GM12801 (cell line): ENCODE measurements around the gene PRPS1L1.

Experiments
- TF ChIP-seq, protein P1 (sequence below): IDR thresholded peaks from one replicate; pipeline ENCODE4 v1.5.1; 2011; ENCODE audit warnings: control low read depth; ENCODE audit not compliant: insufficient read length; ENCODE audit errors: extremely low read depth

Gene PRPS1L1

DNA sequence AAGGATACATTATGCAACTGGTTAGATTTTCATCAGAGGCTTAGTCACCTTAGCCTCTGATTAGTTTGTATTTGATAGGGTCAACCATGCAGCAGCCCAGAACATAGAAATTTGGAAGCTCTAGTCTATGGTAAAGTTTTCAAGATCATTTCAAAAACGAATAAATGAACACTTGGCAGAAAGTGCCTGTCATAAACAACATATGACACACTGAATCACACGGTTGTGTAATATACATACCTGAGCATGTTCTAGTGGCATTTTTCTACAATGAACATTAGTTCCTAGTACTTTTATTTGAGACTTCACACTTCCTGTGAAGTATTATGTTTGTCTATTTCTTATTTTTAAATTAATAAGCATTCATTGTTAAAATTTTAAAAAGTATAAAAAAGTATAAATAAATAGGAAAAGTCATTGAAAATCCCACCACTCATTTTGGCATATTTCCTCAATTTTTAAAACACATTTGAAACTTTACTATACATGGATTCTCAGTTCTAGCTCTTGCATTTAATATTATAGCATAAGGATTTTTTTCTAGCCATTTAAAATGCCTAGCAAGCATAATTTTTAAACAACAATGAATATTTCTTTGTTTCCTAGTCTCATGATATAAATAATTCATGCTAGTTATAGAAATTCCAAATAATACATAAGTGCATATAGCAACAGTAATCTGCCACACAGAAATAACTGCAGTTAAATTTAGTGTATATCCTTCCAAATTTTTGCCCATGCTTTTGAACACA lies 25.7 kb upstream of the PRPS1L1 start:
- TF ChIP-seq, protein P1, sequence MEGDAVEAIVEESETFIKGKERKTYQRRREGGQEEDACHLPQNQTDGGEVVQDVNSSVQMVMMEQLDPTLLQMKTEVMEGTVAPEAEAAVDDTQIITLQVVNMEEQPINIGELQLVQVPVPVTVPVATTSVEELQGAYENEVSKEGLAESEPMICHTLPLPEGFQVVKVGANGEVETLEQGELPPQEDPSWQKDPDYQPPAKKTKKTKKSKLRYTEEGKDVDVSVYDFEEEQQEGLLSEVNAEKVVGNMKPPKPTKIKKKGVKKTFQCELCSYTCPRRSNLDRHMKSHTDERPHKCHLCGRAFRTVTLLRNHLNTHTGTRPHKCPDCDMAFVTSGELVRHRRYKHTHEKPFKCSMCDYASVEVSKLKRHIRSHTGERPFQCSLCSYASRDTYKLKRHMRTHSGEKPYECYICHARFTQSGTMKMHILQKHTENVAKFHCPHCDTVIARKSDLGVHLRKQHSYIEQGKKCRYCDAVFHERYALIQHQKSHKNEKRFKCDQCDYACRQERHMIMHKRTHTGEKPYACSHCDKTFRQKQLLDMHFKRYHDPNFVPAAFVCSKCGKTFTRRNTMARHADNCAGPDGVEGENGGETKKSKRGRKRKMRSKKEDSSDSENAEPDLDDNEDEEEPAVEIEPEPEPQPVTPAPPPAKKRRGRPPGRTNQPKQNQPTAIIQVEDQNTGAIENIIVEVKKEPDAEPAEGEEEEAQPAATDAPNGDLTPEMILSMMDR, result no peak

DNA sequence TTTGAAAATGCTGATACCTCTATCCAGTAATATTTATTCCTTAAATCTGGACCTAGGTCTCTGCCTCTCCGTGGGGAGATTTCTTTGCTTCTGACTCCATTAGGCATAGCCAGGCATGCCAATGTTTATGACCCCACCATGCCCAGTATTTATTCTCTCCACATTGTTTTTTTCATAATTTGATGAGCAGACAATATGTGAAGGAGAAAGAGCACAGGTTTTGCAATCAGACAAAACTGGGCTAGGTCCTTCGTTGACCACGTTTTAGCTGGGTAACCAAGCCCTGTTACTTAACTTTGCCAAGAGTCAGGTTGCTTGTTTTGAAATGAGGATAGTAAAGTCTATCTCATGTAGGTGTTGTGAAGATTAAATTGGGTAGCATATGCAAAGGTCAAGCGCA lies 21.6 kb upstream of the PRPS1L1 start:
- TF ChIP-seq, protein P1, result no peak

DNA sequence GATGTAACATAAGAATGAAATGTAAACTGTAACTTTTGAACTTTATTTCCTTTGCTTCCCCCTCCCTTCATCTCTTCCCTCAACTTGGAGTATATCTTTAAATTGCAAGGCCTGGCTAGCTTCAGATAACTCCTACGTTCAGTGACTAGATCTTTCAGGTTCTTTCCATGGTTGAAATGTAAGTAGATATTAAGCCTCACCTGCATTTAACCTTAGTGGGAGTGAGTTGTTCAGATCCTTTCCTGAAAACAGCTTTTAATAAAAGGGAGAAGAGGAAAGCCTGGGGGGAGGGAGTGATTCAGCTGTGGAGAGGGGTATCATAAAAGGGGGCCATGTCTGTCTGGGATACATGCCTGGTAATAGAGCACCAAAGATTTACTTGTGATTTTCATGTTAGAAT lies 19.0 kb upstream of the PRPS1L1 start:
- TF ChIP-seq, protein P1, result no peak

DNA sequence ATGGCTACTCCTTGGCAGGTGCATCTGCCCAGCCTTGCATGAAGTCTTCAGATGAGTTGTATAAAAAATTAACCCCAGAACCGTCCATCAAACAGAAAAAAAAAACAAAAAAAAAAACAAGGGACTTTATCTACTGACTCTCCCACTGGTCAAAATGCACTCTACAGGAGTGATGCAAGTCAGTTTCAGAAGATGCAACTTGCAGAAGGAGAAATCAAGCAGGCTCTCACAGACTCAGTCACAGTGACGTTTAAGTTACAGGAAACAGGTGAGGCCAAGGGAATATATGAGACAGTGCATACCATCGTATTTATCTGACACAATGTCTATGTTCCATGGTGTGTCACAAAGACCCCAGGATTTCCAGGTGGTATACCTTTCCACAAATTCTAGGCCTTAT lies 17.5 kb upstream of the PRPS1L1 start:
- TF ChIP-seq, protein P1, result no peak

DNA sequence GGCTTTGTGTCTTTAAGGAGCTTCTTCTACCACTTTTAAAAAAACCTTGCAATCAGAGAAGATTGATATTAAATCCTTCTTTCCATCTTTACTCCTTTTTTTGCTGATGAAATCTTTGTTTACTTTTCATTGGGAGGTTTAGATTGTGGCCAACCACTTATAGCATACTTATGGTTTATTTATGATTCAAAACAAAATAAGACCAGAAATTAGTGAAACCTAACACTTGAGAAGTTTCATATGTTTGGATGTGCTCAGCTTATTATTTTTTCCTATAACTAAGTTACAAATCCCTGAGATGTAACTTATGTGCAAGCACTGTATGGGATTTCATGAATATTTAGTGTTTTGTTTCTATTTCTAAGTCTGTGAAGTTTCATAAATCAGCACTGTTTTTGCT lies 13.5 kb upstream of the PRPS1L1 start:
- TF ChIP-seq, protein P1, result no peak

DNA sequence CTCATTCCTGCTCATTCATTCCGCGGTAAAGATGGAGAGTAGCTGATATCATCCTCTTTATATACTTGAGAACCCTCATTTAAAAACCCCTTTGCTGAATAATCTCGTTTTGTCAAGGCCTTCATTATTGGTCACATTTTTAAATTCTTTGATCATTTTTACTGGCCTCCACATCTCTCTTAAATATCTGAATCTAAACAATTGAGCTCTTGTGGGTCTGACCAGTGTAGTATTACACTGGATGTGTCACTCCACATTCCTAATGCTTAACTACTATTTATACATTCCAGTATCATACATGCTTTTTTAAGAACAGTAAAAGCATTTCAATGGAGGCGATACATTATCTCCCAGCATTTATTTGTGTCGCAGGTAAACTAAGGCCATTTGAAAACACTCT lies 12.6 kb upstream of the PRPS1L1 start:
- TF ChIP-seq, protein P1, result no peak

DNA sequence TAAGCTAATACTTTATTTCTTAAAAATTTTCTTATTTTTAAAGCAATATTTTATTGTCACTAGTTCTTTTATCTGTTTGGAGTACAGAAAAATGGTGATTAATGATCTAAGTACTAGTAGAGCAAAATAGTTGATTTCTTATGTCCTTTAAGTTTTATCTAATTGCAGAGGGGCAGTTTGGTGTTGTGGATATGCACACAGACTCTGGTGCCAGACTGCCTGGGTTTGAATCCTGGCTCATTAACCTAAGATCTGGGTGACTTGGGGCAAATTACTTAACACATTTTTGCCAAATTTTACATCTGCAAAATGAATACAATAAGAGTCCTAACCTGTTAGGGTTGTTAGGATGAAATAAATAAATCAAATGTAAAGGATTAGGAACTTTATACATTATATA lies 10.7 kb upstream of the PRPS1L1 start:
- TF ChIP-seq, protein P1, result no peak
